ENCODE results near the gene SLC25A22.

The SLC25A22 gene

GRCh38 chr11:831961-832528, 34.0 kb upstream of the SLC25A22 start:
- no peak for TF ChIP-seq CTCF (IDR thresholded peaks at IDR 0.05; ENCODE audit: low read depth, low read length, missing control alignments)
- DNase-seq: no peak
- Histone ChIP-seq H3K36me3 (replicated peaks) (peaks cover 10% of the 10 kb centered on the region), H3K27me3 (replicated peaks) (no peaks in the 10 kb centered on the region), H3K27ac (no peak overlapping the region), H3K4me3 (ENCODE audit: low read depth, low read length) (peak overlapping the region; percentile 48)
- in situ Hi-C loops (cut with HindIII; ENCODE audit: low pct_ligation_motif_present, low sequenced_read_pairs): no loop called here

GRCh38 chr11:831118-831864, 33.2 kb upstream of the SLC25A22 start:
- H3K27me3 ChIP-seq (replicated peaks): no peaks in the 10 kb centered on the region
- no peak for DNase-seq
- H3K27ac ChIP-seq: no peak overlapping the region
- peaks cover 2% of the 10 kb centered on the region for H3K36me3 ChIP-seq (replicated peaks)
- TF ChIP-seq CTCF (IDR thresholded peaks at IDR 0.05; ENCODE audit: low read depth, low read length, missing control alignments): no peak
- in situ Hi-C loops (cut with HindIII; ENCODE audit: low pct_ligation_motif_present, low sequenced_read_pairs): no loop called here
- H3K4me3 ChIP-seq (ENCODE audit: low read depth, low read length): no peak overlapping the region

GRCh38 chr11:830295-831117, 32.4 kb upstream of the SLC25A22 start:
- in situ Hi-C loops (cut with HindIII; ENCODE audit: low pct_ligation_motif_present, low sequenced_read_pairs): no loop called here
- H3K4me3 ChIP-seq (ENCODE audit: low read depth, low read length): peak overlapping the region; percentile 42
- DNase-seq: peak; percentile 51
- no peak overlapping the region for H3K27ac ChIP-seq
- no peaks in the 10 kb centered on the region for H3K27me3 ChIP-seq (replicated peaks)
- TF ChIP-seq CTCF (IDR thresholded peaks at IDR 0.05; ENCODE audit: low read depth, low read length, missing control alignments): no peak
- peaks cover 2% of the 10 kb centered on the region for H3K36me3 ChIP-seq (replicated peaks)

- TF ChIP-seq CTCF (IDR thresholded peaks at IDR 0.05; ENCODE audit: low read depth, low read length, missing control alignments): no peak
- H3K27me3 ChIP-seq (replicated peaks): no peaks in the 10 kb centered on the region
- H3K4me3 ChIP-seq (ENCODE audit: low read depth, low read length): peak overlapping the region; percentile 42
- H3K36me3 ChIP-seq (replicated peaks): peaks cover 7% of the 10 kb centered on the region
- in situ Hi-C loops (cut with HindIII; ENCODE audit: low pct_ligation_motif_present, low sequenced_read_pairs): no loop called here
- no peak overlapping the region for H3K27ac ChIP-seq
- DNase-seq: no peak
Measured at GRCh38 chr11:829847-830294, 31.8 kb upstream of the SLC25A22 start.

- in situ Hi-C loops (cut with HindIII; ENCODE audit: low pct_ligation_motif_present, low sequenced_read_pairs): no loop called here
- Histone ChIP-seq H3K27ac (no peak overlapping the region), H3K4me3 (ENCODE audit: low read depth, low read length) (peak overlapping the region; percentile 42), H3K36me3 (replicated peaks) (peaks cover 12% of the 10 kb centered on the region), H3K27me3 (replicated peaks) (no peaks in the 10 kb centered on the region)
- DNase-seq: no peak
- TF ChIP-seq CTCF (IDR thresholded peaks at IDR 0.05; ENCODE audit: low read depth, low read length, missing control alignments): no peak
Measured at GRCh38 chr11:829176-829846, 31.2 kb upstream of the SLC25A22 start.

All from brain microvascular endothelial cell (primary cell).